Measurements from ENCODE around the gene SRD5A2. TPM values are rescaled to one million over a fixed set of nuclear protein-coding genes. Genes with fewer than 3 reads are reported as not detected.

The SRD5A2 gene
- not detected for total RNA-seq
- long read RNA-seq, result 0 reads

GRCh38 chr2:31580321-31581117 is at the start of gene SRD5A2:
TSS of gene SRD5A2 (minus strand) at chr2:31580938. CDS start at chr2:31580900, 38 bp downstream.
- intact Hi-C loops (cut with DNase I), result no loop called here
- no peak for DNase-seq (ENCODE audit: missing footprints)
- no peak for ATAC-seq

- intact Hi-C loops (cut with DNase I), result no loop called here
- no peak for ATAC-seq
- no peak for DNase-seq (ENCODE audit: missing footprints)
These were observed 25.8 kb upstream of the SRD5A2 start for GRCh38 chr2:31606509-31606908.

GRCh38 chr2:31598694-31599093 is 18.0 kb upstream of the SRD5A2 start:
- DNase-seq (ENCODE audit: missing footprints) (no peak), ATAC-seq (no peak)
- intact Hi-C loops (cut with DNase I), result no loop called here

GRCh38 chr2:31586230-31586629 is 5.5 kb upstream of the SRD5A2 start:
- ATAC-seq (no peak), DNase-seq (ENCODE audit: missing footprints) (no peak)
- intact Hi-C loops (cut with DNase I), result no loop called here

GRCh38 chr2:31581124-31581795 is 522 bp upstream of the SRD5A2 start:
- ATAC-seq, result no peak
- intact Hi-C loops (cut with DNase I), result no loop called here
- DNase-seq (ENCODE audit: missing footprints), result no peak

GRCh38 chr2:31579996-31580320 is 780 bp downstream of the SRD5A2 start:
- intact Hi-C loops (cut with DNase I), result no loop called here
- DNase-seq (ENCODE audit: missing footprints), result no peak
- no peak for ATAC-seq

- ATAC-seq, result no peak
- no peak for DNase-seq (ENCODE audit: missing footprints)
- intact Hi-C loops (cut with DNase I), result no loop called here
These were observed 2.4 kb downstream of the SRD5A2 start for GRCh38 chr2:31578316-31578715.

- DNase-seq (ENCODE audit: missing footprints) (no peak), ATAC-seq (no peak)
- intact Hi-C loops (cut with DNase I), result no loop called here
These were observed 3.6 kb downstream of the SRD5A2 start for GRCh38 chr2:31577143-31577542.

GRCh38 chr2:31568585-31569201 is 12.0 kb downstream of the SRD5A2 start:
- DNase-seq (ENCODE audit: missing footprints), result no peak
- no peak for ATAC-seq
- intact Hi-C loops (cut with DNase I), result no loop called here

- DNase-seq (ENCODE audit: missing footprints) (no peak), ATAC-seq (no peak)
- intact Hi-C loops (cut with DNase I), result no loop called here
These were observed 13.1 kb downstream of the SRD5A2 start for GRCh38 chr2:31567679-31568078.

- DNase-seq (ENCODE audit: missing footprints), result no peak
- ATAC-seq, result no peak
These were observed 17.4 kb downstream of the SRD5A2 start for GRCh38 chr2:31563273-31563839.

GRCh38 chr2:31561823-31562222 is 18.9 kb downstream of the SRD5A2 start:
- intact Hi-C loops (cut with DNase I), result no loop called here
- no peak for DNase-seq (ENCODE audit: missing footprints)
- ATAC-seq, result no peak

More at GRCh38 chr2:31563273-31563839, 17.4 kb downstream of the SRD5A2 start:
- intact Hi-C loops (cut with DNase I), result no loop called here

GRCh38 chr2:31558401-31559295 is 22.1 kb downstream of the SRD5A2 start:
- ATAC-seq (no peak), DNase-seq (ENCODE audit: missing footprints) (no peak)
- intact Hi-C loops (cut with DNase I), result no loop called here

GRCh38 chr2:31556940-31557339 is 23.8 kb downstream of the SRD5A2 start:
- intact Hi-C loops (cut with DNase I), result no loop called here
- no peak for DNase-seq (ENCODE audit: missing footprints)
- no peak for ATAC-seq

- intact Hi-C loops (cut with DNase I), result no loop called here
- ATAC-seq, result no peak
- DNase-seq (ENCODE audit: missing footprints), result no peak
These were observed 24.6 kb downstream of the SRD5A2 start for GRCh38 chr2:31555967-31556706.

- ATAC-seq (no peak), DNase-seq (ENCODE audit: missing footprints) (no peak)
- intact Hi-C loops (cut with DNase I), result no loop called here
These were observed 27.4 kb downstream of the SRD5A2 start for GRCh38 chr2:31553362-31553761.

- ATAC-seq (no peak), DNase-seq (ENCODE audit: missing footprints) (no peak)
- intact Hi-C loops (cut with DNase I), result no loop called here
These were observed 33.3 kb downstream of the SRD5A2 start for GRCh38 chr2:31547485-31547884.

GRCh38 chr2:31541853-31542252 is 38.9 kb downstream of the SRD5A2 start:
- intact Hi-C loops (cut with DNase I), result no loop called here
- ATAC-seq (no peak), DNase-seq (ENCODE audit: missing footprints) (no peak)
